Liver (tissue), 9 donors: ENCODE data around the gene FSCN2. TPM values are rescaled to one million over a fixed set of nuclear protein-coding genes. Genes with fewer than 3 reads are reported as not detected.

ENCODE experiments used
- DNase-seq: peaks from one replicate; pipeline ENCODE4 v3.0.0-alpha.2; 2017; ENCODE audit warnings: low spot score
- H3K27ac ChIP-seq, 2 donors: one replicate each; pipeline ENCODE4 v1.7.0; 2013; ENCODE audit warnings: inconsistent platforms in 2 of 2, low read length in 2 of 2, control low read depth in 1 of 2, low read depth in 1 of 2, mild to moderate bottlenecking in 1 of 2
- H3K27me3 ChIP-seq, 4 donors: one replicate each; pipeline versions ENCODE4 v1.6.1 to v1.7.0; 2013; ENCODE audit warnings: low read length in 3 of 4, inconsistent platforms in 1 of 4, mild to moderate bottlenecking in 1 of 4, moderate library complexity in 1 of 4; ENCODE audit not compliant: control insufficient read depth in 4 of 4, insufficient read depth in 4 of 4
- H3K36me3 ChIP-seq, 4 donors: one replicate each; pipeline versions ENCODE4 v1.6.1 to v1.7.0; 2013; ENCODE audit warnings: low read length in 3 of 4, mild to moderate bottlenecking in 3 of 4, low read depth in 1 of 4, moderate library complexity in 1 of 4; ENCODE audit not compliant: control insufficient read depth in 4 of 4, insufficient read depth in 3 of 4
- H3K4me1 ChIP-seq, 4 donors: one replicate each; pipeline versions ENCODE4 v1.6.1 to v1.7.0; 2013; ENCODE audit warnings: low read length in 3 of 4, mild to moderate bottlenecking in 3 of 4, moderate library complexity in 1 of 4; ENCODE audit not compliant: control insufficient read depth in 4 of 4, insufficient read depth in 4 of 4
- H3K4me3 ChIP-seq, 3 donors: one replicate each; pipeline versions ENCODE4 v1.6.1 to v1.7.0; 2013; ENCODE audit warnings: low read length in 3 of 3, control low read depth in 1 of 3, low read depth in 1 of 3, mild to moderate bottlenecking in 1 of 3
- H3K9ac ChIP-seq, 2 donors: one replicate each; pipeline ENCODE4 v1.7.0; 2013; ENCODE audit warnings: low read length in 2 of 2, mild to moderate bottlenecking in 2 of 2, moderate library complexity in 2 of 2, control low read depth in 1 of 2, low read depth in 1 of 2
- H3K9me3 ChIP-seq, 4 donors: one replicate each; pipeline versions ENCODE4 v1.6.1 to v1.7.0; 2013; ENCODE audit warnings: low read length in 3 of 4; ENCODE audit not compliant: control insufficient read depth in 4 of 4
- EGR1 ChIP-seq, 2 donors: IDR thresholded peaks; 2 replicates each; pipeline ENCODE4 v1.6.1; 2016 to 2018; ENCODE audit warnings: antibody characterized with exemption in 2 of 2, low read depth in 2 of 2
- HNF4A ChIP-seq, 2 donors: conservative IDR thresholded peaks; 2 replicates each; pipeline ENCODE4 v1.6.1; 2016; ENCODE audit warnings: antibody characterized with exemption in 2 of 2, mild to moderate bottlenecking in 2 of 2
- HNF4G ChIP-seq: IDR thresholded peaks from 2 replicates; pipeline ENCODE4 v1.6.1; 2016; ENCODE audit warnings: antibody characterized with exemption
- JUND ChIP-seq, 2 donors: IDR thresholded peaks; 2 replicates each; pipeline ENCODE4 v1.6.1; 2016; ENCODE audit warnings: antibody characterized with exemption in 2 of 2
- NR2F2 ChIP-seq: IDR thresholded peaks from 2 replicates; pipeline ENCODE4 v1.6.1; 2016; ENCODE audit warnings: antibody characterized with exemption
- RXRA ChIP-seq, 2 donors: IDR thresholded peaks; 2 replicates each; pipeline ENCODE4 v1.6.1; 2017 to 2018; ENCODE audit warnings: antibody characterized with exemption in 2 of 2, mild to moderate bottlenecking in 1 of 2
- SP1 ChIP-seq: IDR thresholded peaks from 2 replicates; pipeline ENCODE4 v1.6.1; 2018; ENCODE audit warnings: antibody characterized with exemption, mild to moderate bottlenecking
- TAF1 ChIP-seq: conservative IDR thresholded peaks from 2 replicates; pipeline ENCODE4 v1.6.1; 2016; ENCODE audit warnings: antibody characterized with exemption, mild to moderate bottlenecking
- YY1 ChIP-seq: IDR thresholded peaks from 2 replicates; pipeline ENCODE4 v1.6.1; 2016; ENCODE audit warnings: antibody characterized with exemption, mild to moderate bottlenecking
- WGBS: extraction: QIAGEN DNeasy Blood & Tissue Kit; methylation state at CpG from one replicate; pipeline ENCODE4 v1.1.7; 2013; 5-methylcytosine and 5-hydroxymethylcytosine counted together
- polyA plus RNA-seq, 2 donors: library from polyadenylated mRNA; stranded (reverse) in 1 of 2; unstranded in 1 of 2; fragments of 200-250 nt in 1 of 2; fragments of >200 nt in 1 of 2; fragmentation: Nextera tagmentation in 1 of 2; extraction: Ambion mirVana in 1 of 2; gene quantifications; one replicate each; pipeline versions ENCODE4 v1.2.1 to v1.2.3, GENCODE V29; 2013 to 2015
- total RNA-seq, 2 donors: library from RNA; depleted of rRNA; stranded (reverse); fragments of >200 nt; gene quantifications; one replicate each; pipeline ENCODE4 v1.2.3, GENCODE V29; 2014
- TF ChIP-seq, protein P1 (sequence below): fragments of 150-350 bp; IDR thresholded peaks from 2 replicates; pipeline ENCODE4 v1.5.1; 2017; ENCODE audit warnings: improper control_type of control experiment, low read depth, low read length; ENCODE audit not compliant: missing input control
- donor health status: healthy.
- donor health status: healthy.
- donor health status: healthy.
- donor health status: healthy.
- donor health status: healthy.

Gene FSCN2
- total and polyA plus RNA-seq, 4 donors: 0.09 to 0.42 TPM; not detected in 2

GRCh38 chr17:81511804-81512561 lies 16.2 kb upstream of the FSCN2 start:
- Histone ChIP-seq H3K4me1 (peaks cover 7 to 45% (median 20%) of the 10 kb centered on the region in 4 donors), H3K36me3 (peaks cover 3 to 22% (median 13%) of the 10 kb centered on the region in 4 donors), H3K9ac (peak overlapping the region; percentile 62 to 80), H3K27ac (peak overlapping the region; percentile 57 to 79), H3K4me3 (peak overlapping the region; percentile 87 to 97 (median 95)), H3K27me3 (no peaks in the 10 kb centered on the region), H3K9me3 (no peaks in the 10 kb centered on the region)
- TF ChIP-seq HNF4A (conservative IDR thresholded peaks at IDR 0.05): no peak
- TF ChIP-seq, protein P1, sequence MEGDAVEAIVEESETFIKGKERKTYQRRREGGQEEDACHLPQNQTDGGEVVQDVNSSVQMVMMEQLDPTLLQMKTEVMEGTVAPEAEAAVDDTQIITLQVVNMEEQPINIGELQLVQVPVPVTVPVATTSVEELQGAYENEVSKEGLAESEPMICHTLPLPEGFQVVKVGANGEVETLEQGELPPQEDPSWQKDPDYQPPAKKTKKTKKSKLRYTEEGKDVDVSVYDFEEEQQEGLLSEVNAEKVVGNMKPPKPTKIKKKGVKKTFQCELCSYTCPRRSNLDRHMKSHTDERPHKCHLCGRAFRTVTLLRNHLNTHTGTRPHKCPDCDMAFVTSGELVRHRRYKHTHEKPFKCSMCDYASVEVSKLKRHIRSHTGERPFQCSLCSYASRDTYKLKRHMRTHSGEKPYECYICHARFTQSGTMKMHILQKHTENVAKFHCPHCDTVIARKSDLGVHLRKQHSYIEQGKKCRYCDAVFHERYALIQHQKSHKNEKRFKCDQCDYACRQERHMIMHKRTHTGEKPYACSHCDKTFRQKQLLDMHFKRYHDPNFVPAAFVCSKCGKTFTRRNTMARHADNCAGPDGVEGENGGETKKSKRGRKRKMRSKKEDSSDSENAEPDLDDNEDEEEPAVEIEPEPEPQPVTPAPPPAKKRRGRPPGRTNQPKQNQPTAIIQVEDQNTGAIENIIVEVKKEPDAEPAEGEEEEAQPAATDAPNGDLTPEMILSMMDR: no peak
- peak; percentile 4 for TF ChIP-seq SP1
- DNase-seq: no peak
- 1% methylated on average over 62 of the region's 62 CpGs for WGBS

DNA sequence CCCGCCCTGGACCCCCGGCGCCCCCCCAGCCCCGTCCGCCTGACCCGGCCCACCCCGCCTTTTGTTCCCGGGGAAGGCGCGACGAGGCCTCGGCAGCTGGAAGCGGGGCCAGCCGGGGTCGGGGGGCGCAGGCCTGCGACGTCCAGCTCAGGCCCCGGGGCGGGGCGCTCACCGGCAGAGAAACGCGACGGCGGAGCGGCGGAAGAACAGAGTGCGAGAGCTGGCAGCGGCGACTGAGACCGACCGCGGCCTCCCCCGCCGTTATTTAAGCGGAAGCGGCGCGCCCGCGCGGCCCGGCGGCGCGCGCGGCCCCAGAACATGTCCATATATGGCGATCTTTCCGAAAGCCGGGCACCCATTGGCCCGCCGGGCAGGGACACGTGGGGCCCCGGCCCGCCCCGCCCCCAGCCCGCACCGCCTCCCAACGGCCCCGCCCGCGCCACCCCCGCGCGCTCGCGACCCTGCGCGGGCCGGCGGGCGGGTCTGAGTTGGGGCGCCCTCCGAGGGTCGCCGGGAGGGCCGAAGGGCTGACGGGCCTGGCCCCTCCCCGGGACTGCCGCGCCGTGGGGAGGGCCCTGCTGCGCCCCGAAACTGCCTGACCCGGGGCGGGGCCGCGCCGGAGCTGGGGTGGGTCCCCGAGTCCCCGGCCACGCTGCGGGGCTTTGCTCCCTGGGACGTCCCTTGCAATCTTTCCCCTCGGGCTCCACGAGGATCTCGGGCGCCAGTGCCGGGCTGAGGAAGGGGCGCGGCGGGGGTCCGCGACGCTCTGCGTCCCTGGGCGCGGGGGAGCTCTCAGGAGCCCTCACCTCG lies 15.4 kb upstream of the FSCN2 start, which contains the start of gene ACTG1:
TSS of gene ACTG1 (minus strand) at position 238 of the 810 bp plus-strand sequence. CDS start 445 bp downstream, outside the sequence.
- WGBS: under 1% methylated on average over 111 of the region's 111 CpGs
- peak; percentile 85 for DNase-seq
- H3K9ac ChIP-seq: peak within 1 kb of the TSS; percentile 80 to 85
- H3K27ac ChIP-seq: peak within 1 kb of the TSS; percentile 71 to 98
- H3K9me3 ChIP-seq: no peaks in the 10 kb centered on the region
- H3K27me3 ChIP-seq: no peaks in the 10 kb centered on the region
- no peak for TF ChIP-seq YY1
- peak in 1 of 2 donors; percentile 31 for TF ChIP-seq EGR1 (IDR thresholded peaks at IDR 0.05; ENCODE audit: low read depth in 2 of 2)
- TF ChIP-seq TAF1: peak; percentile 67
- no peak for TF ChIP-seq HNF4G
- H3K4me1 ChIP-seq: peaks cover 7 to 45% (median 20%) of the 10 kb centered on the region in 4 donors
- H3K36me3 ChIP-seq: peaks cover 3 to 22% (median 13%) of the 10 kb centered on the region in 4 donors
- H3K4me3 ChIP-seq: peak within 1 kb of the TSS; percentile 87 to 97 (median 95)

DNA sequence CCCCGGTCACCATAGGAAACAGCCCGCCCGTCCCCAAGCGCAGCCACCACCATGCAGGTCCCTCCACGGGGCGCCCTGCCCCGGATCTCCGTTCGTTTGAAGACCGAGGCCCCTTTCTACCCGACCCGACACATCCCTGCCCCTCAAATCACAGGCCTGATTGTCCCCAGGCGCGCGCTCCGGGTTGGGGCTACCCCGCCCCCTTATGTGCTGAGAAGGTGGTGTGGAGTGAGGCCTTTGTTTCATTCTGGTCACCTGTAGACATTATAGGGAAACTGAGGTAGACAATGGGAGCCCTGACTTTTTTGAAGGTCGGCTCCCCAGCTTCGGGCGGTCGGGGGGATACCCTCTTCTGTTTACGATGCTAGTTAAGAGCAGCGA lies 14.8 kb upstream of the FSCN2 start:
- peak overlapping the region; percentile 64 to 85 for H3K9ac ChIP-seq
- no peak for TF ChIP-seq JUND (IDR thresholded peaks at IDR 0.05)
- TF ChIP-seq SP1: peak; percentile 22
- TF ChIP-seq, protein P1: no peak
- TF ChIP-seq TAF1: peak; percentile 54
- TF ChIP-seq RXRA (IDR thresholded peaks at IDR 0.05): no peak
- no peak for TF ChIP-seq HNF4A (conservative IDR thresholded peaks at IDR 0.05)
- no peak for TF ChIP-seq NR2F2
- peak overlapping the region; percentile 71 to 98 for H3K27ac ChIP-seq
- no peaks in the 10 kb centered on the region for H3K27me3 ChIP-seq
- DNase-seq: no peak
- peaks cover 3 to 22% (median 13%) of the 10 kb centered on the region in 4 donors for H3K36me3 ChIP-seq
- H3K4me3 ChIP-seq: peak overlapping the region; percentile 43 to 78 (median 69)
- 1% methylated on average over 23 of the region's 23 CpGs for WGBS
- peaks cover 7 to 45% (median 22%) of the 10 kb centered on the region in 4 donors for H3K4me1 ChIP-seq
- no peaks in the 10 kb centered on the region for H3K9me3 ChIP-seq
